Breast epithelium (tissue), 3 donors: ENCODE results near the gene PFKFB3.

Experiments
- POLR2A ChIP-seq: fragments of 450-650 bp; IDR thresholded peaks from one replicate; pipeline ENCODE4 v1.6.1; 2016; ENCODE audit warnings: antibody characterized with exemption, mild to moderate bottlenecking, moderate library complexity
- POLR2AphosphoS5 ChIP-seq, 3 donors: sonication (generic); formaldehyde crosslinking; IDR thresholded peaks; one replicate each; pipeline ENCODE4 v1.6.1; 2017; ENCODE audit warnings: antibody characterized with exemption in 3 of 3
- TF ChIP-seq, protein P1 (sequence below), 3 donors: fragments of 450-650 bp; IDR thresholded peaks; one replicate each; pipeline ENCODE4 v1.5.1; 2016 to 2017; ENCODE audit warnings: antibody characterized with exemption in 3 of 3, mild to moderate bottlenecking in 3 of 3, moderate library complexity in 3 of 3

DNA sequence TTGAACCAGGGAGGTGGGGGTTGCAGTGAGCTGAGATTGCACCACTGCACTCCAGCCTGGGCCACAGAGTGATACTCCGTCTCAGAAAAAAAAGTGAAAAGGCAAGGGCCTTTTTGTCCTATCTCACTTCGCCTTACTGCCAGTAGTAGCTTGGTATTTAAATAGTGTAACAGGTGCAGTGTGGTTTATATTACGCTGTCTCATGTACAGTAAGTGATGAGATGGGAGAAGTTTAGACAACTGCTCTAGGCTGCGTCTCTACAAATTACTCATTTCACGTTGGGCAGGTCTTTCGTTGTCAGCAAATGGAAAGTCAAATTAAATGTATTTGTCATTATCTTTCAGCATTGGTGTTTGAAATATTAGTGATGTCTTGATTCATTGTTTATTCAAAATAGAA, 15.5 kb upstream of the PFKFB3 start:
- TF ChIP-seq, protein P1, sequence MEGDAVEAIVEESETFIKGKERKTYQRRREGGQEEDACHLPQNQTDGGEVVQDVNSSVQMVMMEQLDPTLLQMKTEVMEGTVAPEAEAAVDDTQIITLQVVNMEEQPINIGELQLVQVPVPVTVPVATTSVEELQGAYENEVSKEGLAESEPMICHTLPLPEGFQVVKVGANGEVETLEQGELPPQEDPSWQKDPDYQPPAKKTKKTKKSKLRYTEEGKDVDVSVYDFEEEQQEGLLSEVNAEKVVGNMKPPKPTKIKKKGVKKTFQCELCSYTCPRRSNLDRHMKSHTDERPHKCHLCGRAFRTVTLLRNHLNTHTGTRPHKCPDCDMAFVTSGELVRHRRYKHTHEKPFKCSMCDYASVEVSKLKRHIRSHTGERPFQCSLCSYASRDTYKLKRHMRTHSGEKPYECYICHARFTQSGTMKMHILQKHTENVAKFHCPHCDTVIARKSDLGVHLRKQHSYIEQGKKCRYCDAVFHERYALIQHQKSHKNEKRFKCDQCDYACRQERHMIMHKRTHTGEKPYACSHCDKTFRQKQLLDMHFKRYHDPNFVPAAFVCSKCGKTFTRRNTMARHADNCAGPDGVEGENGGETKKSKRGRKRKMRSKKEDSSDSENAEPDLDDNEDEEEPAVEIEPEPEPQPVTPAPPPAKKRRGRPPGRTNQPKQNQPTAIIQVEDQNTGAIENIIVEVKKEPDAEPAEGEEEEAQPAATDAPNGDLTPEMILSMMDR (IDR thresholded peaks at IDR 0.05): no peak
- TF ChIP-seq POLR2AphosphoS5 (IDR thresholded peaks at IDR 0.05) (no peak), POLR2A (no peak)
